ENCODE results near the gene EID3. TPM values are rescaled to one million over a fixed set of nuclear protein-coding genes. Genes with fewer than 3 reads are reported as not detected.
"Not testable (repeated sequence)": the region's sequence is repeated elsewhere in the genome, so short reads cannot be mapped to it uniquely, and the experiment has no call there.

Gene EID3
- total RNA-seq, 1 experiment from 2014 or later: 3.0 TPM

DNA sequence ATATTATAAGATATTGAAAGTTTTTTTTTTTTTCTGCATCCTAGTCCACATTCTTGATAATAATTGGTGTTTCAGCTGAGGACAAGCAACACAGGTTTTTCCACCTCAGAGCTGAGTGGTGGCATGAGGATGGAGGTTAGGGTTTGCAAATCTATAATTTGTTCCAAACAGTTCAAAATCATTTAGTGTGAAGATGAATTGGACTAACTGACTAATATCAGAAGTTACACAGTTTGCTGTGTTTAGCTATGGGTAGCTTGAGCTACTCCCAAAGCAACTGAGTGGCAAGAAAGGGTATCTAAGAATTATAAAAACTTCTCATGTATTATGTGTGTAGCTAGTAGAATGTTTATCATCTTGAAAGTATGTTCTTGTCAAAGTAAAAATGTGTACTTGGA, 17.1 kb downstream of the EID3 start (continued):
- TF ChIP-seq, protein P1, sequence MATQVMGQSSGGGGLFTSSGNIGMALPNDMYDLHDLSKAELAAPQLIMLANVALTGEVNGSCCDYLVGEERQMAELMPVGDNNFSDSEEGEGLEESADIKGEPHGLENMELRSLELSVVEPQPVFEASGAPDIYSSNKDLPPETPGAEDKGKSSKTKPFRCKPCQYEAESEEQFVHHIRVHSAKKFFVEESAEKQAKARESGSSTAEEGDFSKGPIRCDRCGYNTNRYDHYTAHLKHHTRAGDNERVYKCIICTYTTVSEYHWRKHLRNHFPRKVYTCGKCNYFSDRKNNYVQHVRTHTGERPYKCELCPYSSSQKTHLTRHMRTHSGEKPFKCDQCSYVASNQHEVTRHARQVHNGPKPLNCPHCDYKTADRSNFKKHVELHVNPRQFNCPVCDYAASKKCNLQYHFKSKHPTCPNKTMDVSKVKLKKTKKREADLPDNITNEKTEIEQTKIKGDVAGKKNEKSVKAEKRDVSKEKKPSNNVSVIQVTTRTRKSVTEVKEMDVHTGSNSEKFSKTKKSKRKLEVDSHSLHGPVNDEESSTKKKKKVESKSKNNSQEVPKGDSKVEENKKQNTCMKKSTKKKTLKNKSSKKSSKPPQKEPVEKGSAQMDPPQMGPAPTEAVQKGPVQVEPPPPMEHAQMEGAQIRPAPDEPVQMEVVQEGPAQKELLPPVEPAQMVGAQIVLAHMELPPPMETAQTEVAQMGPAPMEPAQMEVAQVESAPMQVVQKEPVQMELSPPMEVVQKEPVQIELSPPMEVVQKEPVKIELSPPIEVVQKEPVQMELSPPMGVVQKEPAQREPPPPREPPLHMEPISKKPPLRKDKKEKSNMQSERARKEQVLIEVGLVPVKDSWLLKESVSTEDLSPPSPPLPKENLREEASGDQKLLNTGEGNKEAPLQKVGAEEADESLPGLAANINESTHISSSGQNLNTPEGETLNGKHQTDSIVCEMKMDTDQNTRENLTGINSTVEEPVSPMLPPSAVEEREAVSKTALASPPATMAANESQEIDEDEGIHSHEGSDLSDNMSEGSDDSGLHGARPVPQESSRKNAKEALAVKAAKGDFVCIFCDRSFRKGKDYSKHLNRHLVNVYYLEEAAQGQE (IDR thresholded peaks at IDR 0.05; ENCODE audit: low read depth): no peak
- TF ChIP-seq JUND (IDR thresholded peaks at IDR 0.05) (no peak), POLR2AphosphoS5 (IDR thresholded peaks at IDR 0.05; ENCODE audit: low read depth, low read length) (no peak)
- TF ChIP-seq, protein P2, sequence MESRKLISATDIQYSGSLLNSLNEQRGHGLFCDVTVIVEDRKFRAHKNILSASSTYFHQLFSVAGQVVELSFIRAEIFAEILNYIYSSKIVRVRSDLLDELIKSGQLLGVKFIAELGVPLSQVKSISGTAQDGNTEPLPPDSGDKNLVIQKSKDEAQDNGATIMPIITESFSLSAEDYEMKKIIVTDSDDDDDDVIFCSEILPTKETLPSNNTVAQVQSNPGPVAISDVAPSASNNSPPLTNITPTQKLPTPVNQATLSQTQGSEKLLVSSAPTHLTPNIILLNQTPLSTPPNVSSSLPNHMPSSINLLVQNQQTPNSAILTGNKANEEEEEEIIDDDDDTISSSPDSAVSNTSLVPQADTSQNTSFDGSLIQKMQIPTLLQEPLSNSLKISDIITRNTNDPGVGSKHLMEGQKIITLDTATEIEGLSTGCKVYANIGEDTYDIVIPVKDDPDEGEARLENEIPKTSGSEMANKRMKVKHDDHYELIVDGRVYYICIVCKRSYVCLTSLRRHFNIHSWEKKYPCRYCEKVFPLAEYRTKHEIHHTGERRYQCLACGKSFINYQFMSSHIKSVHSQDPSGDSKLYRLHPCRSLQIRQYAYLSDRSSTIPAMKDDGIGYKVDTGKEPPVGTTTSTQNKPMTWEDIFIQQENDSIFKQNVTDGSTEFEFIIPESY (IDR thresholded peaks at IDR 0.05; ENCODE audit: extremely low read depth, insufficient replicate concordance, low read length): no peak

DNA sequence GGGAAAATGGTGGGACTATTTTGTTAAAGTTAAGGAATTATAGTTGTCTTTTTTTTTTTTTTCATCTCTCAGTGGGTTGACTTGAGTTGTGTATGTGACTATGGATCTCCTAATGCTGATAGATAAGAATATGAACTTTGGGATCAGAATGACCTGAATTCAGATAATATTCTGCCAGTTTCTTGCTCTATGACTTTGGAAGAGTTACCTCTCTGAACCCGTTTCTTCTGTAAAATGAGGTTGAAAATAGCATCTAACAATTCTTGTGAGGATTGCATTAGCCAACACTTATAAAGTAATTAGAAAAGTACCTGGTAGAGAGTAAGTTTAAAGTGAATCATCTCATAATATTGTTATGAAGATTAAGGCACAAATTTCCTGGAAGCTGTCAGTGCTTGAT, 18.4 kb downstream of the EID3 start:
- CTCF ChIA-PET: no interaction called here
- Histone ChIP-seq H3K79me2 (ENCODE audit: insufficient read depth, low read length) (peaks cover 89% of the 10 kb centered on the region), H4K20me1 (ENCODE audit: insufficient read depth) (peaks cover 28% of the 10 kb centered on the region; the same call in 1 of the 2 replicates), H2AFZ (ENCODE audit: low read depth, low read length, poor library complexity, severe bottlenecking) (no peak overlapping the region), H3K27ac (ENCODE audit: low read depth, low read length) (no peak overlapping the region), H3K4me3 (replicated peaks in 1 of 2; ENCODE audit: low read depth in 1 of 2, low read length in 2 of 2) (no peak overlapping the region), H3K9me3 (ENCODE audit: control insufficient read depth in 1 of 2, insufficient read depth in 1 of 2, low read depth in 1 of 2, low read length in 2 of 2) (no peaks in the 10 kb centered on the region), H3K36me3 (ENCODE audit: control insufficient read depth in 1 of 2, insufficient read depth in 2 of 2, low read length in 2 of 2) (peaks cover 58 to 78% of the 10 kb centered on the region in 2 experiments), H3K9ac (ENCODE audit: low read length) (no peak overlapping the region), H3K4me1 (ENCODE audit: control insufficient read depth in 1 of 2, insufficient read depth in 2 of 2, low read length in 2 of 2) (no peaks in the 10 kb centered on the region), H3K9me2 (ENCODE audit: insufficient read depth) (no peaks in the 10 kb centered on the region), H3K4me2 (ENCODE audit: low read length) (no peak overlapping the region), H3K27me3 (ENCODE audit: insufficient read depth, low read length) (no peaks in the 10 kb centered on the region)
- POLR2A ChIA-PET: interaction anchor here (0.7 kb wide), 1 partner anchor 117 kb away, joined by 3 read pairs; no protein-coding TSS in a partner anchor
- no peak for TF ChIP-seq ELF1 (IDR thresholded peaks at IDR 0.05; ENCODE audit: borderline replicate concordance, low read depth)
- no TSS peak for BruUV-seq (replicated peaks)
- ATAC-seq (no peak), DNase-seq (ENCODE audit: low read depth, low spot score) (no peak)
- intact Hi-C loops (cut with micrococcal nuclease): no loop called here
- RAD21 ChIA-PET (ENCODE audit: low non-redundant PET in 1 of 2, low total read pairs in 2 of 2, uncharacterized antibody in 2 of 2, unreplicated experiment in 2 of 2): no interaction called here

DNA sequence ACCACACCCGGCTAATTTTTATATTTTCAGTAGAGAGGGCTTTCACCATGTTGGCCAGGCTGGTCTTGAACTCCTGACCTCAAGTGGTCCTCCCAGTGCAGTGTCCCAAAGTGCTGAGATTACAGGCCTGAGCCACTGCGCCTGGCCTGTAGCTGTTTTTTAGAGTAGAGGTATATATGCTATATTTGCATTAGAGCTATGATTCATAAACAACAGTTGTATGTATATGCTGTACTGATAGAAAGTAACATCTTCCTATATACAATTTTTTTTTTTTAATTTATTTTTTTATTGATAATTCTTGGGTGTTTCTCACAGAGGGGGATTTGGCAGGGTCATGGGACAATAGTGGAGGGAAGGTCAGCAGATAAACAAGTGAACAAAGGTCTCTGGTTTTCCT, 19.0 kb downstream of the EID3 start:
- H3K27ac ChIP-seq (ENCODE audit: low read depth, low read length); CTCF ChIA-PET; POLR2A ChIA-PET; DNase-seq (ENCODE audit: low read depth, low spot score); RAD21 ChIA-PET (ENCODE audit: low non-redundant PET in 1 of 2, low total read pairs in 2 of 2, uncharacterized antibody in 2 of 2, unreplicated experiment in 2 of 2); BruUV-seq (replicated peaks); H3K4me3 ChIP-seq (replicated peaks in 1 of 2; ENCODE audit: low read depth in 1 of 2, low read length in 2 of 2); H3K4me2 ChIP-seq (ENCODE audit: low read length); H2AFZ ChIP-seq (ENCODE audit: low read depth, low read length, poor library complexity, severe bottlenecking); H3K9me2 ChIP-seq (ENCODE audit: insufficient read depth); H3K9me3 ChIP-seq (ENCODE audit: control insufficient read depth in 1 of 2, insufficient read depth in 1 of 2, low read depth in 1 of 2, low read length in 2 of 2); intact Hi-C loops (cut with micrococcal nuclease); H3K4me1 ChIP-seq (ENCODE audit: control insufficient read depth in 1 of 2, insufficient read depth in 2 of 2, low read length in 2 of 2); H3K27me3 ChIP-seq (ENCODE audit: insufficient read depth, low read length); H3K9ac ChIP-seq (ENCODE audit: low read length); ATAC-seq: not testable (repeated sequence)
- Histone ChIP-seq H3K36me3 (ENCODE audit: control insufficient read depth in 1 of 2, insufficient read depth in 2 of 2, low read length in 2 of 2) (peaks cover 64 to 78% of the 10 kb centered on the region in 2 experiments), H4K20me1 (ENCODE audit: insufficient read depth) (peaks cover 28% of the 10 kb centered on the region; the same call in 1 of the 2 replicates), H3K79me2 (ENCODE audit: insufficient read depth, low read length) (peaks cover 89% of the 10 kb centered on the region)
